LNCAP (cell line): ENCODE data around the gene SUPT3H.

Experiments used
- TF ChIP-seq, protein P1 (sequence below): fragments of 450-650 bp; IDR thresholded peaks from 2 replicates; pipeline ENCODE4 v1.5.1; 2017; ENCODE audit warnings: mild to moderate bottlenecking

SUPT3H gene

DNA sequence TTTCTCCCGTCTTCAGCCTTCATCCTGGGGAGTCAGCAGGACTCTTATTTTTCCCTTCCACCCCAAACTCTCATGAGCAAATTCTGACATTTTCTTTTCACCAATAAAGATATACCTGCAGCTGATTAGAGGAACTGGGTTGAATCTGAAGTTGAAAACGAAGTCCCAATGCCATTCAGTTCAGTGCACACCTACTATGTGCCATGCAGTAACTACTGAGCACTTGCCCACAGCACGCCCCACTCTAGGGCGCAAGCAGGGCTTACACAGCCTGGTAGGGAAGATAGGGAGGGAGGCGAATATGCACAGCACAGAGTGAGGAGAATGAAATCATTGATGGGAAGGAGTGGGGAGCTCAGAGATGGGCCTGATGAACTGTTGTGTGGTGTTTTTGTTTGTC is 588.7 kb downstream of the SUPT3H start:
- TF ChIP-seq, protein P1, sequence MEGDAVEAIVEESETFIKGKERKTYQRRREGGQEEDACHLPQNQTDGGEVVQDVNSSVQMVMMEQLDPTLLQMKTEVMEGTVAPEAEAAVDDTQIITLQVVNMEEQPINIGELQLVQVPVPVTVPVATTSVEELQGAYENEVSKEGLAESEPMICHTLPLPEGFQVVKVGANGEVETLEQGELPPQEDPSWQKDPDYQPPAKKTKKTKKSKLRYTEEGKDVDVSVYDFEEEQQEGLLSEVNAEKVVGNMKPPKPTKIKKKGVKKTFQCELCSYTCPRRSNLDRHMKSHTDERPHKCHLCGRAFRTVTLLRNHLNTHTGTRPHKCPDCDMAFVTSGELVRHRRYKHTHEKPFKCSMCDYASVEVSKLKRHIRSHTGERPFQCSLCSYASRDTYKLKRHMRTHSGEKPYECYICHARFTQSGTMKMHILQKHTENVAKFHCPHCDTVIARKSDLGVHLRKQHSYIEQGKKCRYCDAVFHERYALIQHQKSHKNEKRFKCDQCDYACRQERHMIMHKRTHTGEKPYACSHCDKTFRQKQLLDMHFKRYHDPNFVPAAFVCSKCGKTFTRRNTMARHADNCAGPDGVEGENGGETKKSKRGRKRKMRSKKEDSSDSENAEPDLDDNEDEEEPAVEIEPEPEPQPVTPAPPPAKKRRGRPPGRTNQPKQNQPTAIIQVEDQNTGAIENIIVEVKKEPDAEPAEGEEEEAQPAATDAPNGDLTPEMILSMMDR, result no peak

DNA sequence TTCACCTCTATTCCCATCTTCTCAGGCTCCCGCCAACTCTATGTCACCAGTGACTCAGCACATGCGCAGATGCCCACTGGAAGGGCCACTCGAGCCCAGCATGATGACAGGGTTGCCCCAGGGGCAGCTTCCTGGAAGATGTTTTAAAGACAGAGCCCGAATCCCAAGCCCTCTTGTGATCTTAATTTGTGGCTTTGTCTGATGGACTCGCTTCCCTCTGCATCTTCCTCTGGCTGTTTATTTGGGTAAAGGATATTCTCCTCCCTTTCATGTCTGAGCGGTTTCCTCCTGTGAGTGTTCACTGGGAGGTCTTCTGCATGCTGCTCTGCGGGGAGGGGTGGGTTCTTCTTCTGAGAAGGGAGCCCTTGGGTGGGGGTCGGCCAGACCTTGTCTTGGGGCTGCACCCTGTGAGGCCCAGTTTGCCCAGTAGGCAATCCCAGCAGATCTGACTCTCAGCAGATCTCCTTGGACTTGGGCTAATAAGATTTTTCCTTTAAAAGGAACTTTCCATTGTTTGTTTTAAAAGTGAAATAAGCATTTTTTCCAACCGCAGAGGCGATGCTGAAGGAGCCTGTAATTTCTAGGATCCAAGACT is 589.2 kb downstream of the SUPT3H start:
- TF ChIP-seq, protein P1, result no peak

- TF ChIP-seq, protein P1, result no peak
Measured at GRCh38 chr6:44787254-44787834, 590.4 kb downstream of the SUPT3H start.

- TF ChIP-seq, protein P1, result no peak
Measured at GRCh38 chr6:44785130-44785529, 592.6 kb downstream of the SUPT3H start.

DNA sequence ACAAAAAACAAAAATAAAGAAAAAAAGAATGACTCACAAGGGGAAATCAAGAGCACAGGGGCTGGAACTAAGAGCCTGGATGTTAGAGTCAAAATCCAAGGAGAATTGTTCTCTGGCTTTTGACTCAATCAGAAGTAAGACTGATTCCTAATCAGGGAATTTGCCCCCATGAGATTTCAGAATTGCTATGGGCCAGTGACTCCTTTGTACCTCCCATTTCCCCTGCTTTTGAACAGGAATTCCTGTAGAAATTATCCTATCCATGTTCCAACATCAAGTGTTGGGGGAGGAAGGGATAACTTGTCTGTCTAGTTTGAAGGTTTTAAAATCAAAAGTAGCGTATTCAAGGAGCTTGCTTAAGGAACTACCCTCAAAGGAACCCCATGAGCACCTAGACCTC is 593.5 kb downstream of the SUPT3H start:
- TF ChIP-seq, protein P1, result no peak

DNA sequence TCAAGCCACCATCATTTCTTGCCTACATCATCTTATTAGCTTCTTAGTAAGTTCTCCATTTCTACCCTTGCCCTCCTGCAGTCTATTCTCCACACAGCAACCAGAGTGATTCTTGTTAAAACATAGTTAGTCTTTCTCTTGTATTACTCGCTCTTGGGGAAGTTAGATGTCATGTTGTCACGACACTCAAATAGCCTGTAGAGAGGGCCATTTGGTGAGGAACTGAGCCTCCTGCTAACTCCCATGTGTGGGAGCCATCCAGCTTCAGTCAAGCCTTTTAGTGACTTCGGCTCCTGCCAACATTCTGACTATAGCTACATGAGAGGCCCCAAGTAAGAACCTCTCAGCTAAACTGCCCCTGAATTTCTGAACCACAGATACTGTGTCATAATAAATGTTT is 594.8 kb downstream of the SUPT3H start:
- TF ChIP-seq, protein P1, result no peak

DNA sequence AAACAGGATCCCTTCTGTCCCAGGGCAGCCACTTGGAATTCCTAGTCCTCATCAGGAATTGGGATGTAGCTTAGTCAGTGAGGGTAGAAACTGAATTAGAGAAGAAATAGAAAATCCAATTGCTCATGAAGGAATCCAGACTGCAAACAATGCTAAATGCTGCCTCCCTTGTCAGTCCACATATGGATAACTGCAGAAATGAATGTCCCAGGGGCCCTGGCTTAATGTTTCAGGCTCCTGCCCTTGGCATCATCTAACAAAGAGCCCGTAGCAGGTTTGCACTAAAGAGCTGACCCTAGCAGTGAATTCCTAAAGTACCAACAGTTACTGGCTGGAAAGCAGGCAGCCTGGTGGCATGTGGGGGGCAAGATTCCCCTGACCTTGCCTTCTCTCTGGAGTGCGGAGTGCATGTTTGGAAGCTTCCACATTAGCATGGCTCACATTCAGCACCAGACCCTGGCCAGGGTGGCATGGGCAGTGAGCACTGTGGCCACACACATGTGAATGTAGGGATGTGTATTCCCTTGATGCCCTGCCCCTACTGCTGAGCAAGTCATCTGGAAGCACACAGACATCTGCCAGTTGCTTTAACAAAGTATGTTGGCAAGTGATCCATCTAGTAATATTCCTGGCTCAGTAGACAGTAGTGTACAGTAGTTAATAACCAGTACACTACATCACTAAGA is 595.7 kb downstream of the SUPT3H start:
- TF ChIP-seq, protein P1, result no peak
